Stimulated activated CD4-positive, alpha-beta T cell treated with anti-CD3 and anti-CD28 coated beads, Interleukin-4, amount 100 ng/mL, for 24 hours (primary cell): ENCODE results near the gene ANO3.

Source experiments
- DNase-seq: peaks from one replicate; pipeline ENCODE4 v3.0.0-alpha.2; 2020

Gene ANO3

DNA sequence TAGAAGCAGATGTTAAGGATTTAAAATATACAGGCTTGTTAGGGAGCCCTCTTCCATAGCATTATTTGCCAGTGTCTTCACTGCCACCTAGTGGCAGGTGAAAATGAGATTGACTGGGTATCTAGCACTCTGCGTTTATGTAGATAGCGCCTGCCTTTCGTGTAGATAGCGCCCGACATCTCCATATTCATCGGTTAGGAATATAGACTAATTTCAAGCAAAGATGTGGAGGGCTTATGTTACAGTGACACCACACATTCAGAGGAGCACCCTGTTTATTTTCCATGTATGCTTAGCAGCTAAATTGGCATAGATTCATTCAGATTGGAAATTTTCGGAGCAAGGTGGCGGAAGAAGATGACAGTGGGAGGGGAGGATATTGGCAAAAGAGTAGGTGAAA lies 318.0 kb downstream of the ANO3 start:
- peak; percentile 4 for DNase-seq

- DNase-seq, result no peak
Measured at GRCh38 chr11:26651916-26652315, 320.0 kb downstream of the ANO3 start.

- no peak for DNase-seq
Measured at GRCh38 chr11:26655287-26655686, 323.4 kb downstream of the ANO3 start.

GRCh38 chr11:26662916-26663315 lies 331.0 kb downstream of the ANO3 start:
- DNase-seq, result no peak

- no peak for DNase-seq
Measured at GRCh38 chr11:26665036-26665435, 333.1 kb downstream of the ANO3 start.

GRCh38 chr11:26665946-26666345 lies 334.0 kb downstream of the ANO3 start:
- no peak for DNase-seq

- DNase-seq, result no peak
Measured at GRCh38 chr11:26675233-26675928, 343.5 kb downstream of the ANO3 start.

GRCh38 chr11:26676641-26677040 lies 344.7 kb downstream of the ANO3 start:
- no peak for DNase-seq

DNA sequence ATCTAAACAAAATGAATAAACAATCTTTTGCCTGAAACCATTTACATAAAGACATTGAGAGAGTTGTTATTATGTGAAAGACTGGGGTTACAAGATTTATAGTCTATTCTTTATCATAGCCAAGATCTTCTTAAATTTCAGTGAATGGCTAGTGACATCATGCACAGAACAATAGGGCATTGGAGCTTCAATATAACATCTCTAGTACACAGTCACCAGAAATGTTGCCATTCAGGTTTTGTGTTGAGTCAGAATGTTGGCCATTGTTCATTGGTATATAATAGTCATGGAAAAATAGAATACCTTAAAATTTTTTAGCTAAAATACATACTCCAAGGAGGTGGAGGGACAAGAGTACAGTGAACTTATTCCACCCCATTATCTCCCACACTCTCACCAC lies 345.6 kb downstream of the ANO3 start:
- no peak for DNase-seq

- DNase-seq, result no peak
Measured at GRCh38 chr11:26687351-26687750, 355.4 kb downstream of the ANO3 start.

DNA sequence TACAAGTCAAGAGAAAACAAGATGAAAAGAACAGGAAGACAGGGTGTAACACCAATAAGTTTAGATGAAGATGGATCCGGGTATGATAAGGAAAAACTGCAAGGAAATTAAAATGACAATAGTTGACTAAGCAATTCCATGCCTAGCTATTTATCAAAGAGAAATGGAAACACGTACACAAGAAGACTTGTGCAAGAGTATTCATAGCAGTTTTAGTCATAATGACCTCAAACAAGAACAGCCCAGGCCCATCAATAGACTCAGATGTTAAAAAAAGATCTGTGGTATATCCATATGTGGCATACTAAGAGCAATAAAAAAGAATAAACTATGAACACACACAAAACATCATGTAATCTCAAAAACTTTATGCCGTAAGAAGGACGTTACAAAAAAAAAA lies 356.8 kb downstream of the ANO3 start:
- no peak for DNase-seq

DNA sequence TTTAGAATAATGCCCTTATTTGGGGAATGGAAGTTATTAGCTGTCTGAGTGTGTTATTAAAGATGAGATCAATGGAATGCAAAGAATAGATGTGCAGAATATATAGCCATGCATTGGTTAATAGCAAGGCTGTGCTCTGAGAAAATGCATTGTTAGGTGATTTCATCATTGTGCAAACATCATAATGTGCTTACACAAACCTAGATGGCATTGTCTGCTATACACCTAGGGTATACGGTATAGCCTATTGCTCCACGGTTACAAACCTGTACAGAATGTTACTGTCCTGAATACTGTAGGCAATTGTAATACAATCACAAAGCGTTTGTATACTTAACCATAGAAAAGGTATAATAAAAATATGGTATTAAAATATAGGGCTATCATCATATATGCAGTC lies 364.4 kb downstream of the ANO3 start:
- no peak for DNase-seq

GRCh38 chr11:26698224-26698623 lies 366.3 kb downstream of the ANO3 start:
- no peak for DNase-seq

DNA sequence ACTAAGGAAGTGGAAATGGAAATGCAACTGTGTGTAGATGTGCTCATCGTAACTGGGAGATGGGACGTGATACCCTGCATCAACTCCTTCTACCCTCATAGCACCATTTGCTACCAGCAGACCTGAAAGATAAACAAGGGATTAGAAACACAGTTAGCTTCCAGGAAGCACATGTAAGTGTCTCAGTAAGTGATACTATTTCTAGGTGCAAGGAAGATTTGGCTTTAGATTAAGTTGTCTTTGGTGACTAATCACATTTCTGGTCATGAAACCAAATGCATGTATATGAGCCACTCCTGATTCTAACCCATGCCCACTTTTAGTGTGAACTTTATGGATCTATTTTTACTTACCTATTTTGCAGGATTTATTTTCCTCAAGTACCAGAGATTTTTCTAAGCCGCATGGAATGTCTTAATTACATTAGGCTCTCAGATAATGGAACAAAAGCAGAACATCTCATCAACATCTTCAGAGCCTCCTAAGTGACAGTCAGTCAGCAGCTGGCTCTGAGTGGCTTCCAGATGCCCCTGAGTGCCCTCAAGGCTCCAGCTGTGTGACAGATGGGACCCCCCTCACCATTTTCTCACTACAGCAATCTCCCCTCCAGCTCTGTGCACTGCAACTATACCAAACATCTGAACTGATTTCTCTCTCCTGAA lies 368.8 kb downstream of the ANO3 start:
- no peak for DNase-seq

DNA sequence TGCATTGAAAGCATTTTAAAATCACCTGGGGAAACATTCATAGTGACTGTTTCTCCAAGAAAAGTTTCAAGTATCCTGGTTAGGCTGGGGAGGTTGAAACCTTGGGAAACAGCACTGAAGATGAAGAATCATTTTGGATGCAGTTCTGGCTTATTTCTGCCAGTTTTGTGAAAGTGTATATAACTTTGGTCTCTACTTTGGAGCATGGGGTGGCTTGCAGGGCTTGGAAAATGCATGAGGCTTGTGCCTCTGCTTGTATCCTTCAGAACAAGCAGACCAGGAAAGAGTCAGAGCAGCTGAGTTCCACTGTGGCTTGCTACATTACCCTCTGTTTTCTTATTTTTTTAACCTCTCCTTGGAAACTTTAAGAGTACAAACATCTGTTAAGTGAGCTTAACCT lies 370.5 kb downstream of the ANO3 start:
- DNase-seq, result no peak

- DNase-seq, result no peak
Measured at GRCh38 chr11:26703411-26704191, 371.7 kb downstream of the ANO3 start.

GRCh38 chr11:26704249-26704648 lies 372.3 kb downstream of the ANO3 start:
- no peak for DNase-seq

DNA sequence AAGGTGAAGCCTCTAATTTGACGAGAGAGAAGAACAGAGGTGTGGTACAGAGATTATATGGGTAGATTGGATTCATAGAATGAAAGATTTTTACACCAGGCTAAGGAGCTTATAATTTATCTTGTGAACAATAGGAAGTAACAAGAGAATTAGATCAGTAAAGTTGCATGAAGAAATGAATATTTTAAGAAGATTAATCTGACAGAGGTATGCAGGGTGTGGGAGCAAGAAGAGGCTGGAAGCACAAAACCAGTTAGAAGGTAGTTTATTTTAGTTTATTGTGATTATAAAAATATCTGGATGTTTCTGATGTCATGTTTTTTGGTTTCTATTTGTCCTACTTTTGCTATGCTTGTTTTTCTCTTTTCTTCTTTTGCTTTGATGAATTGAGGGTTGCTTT lies 374.3 kb downstream of the ANO3 start:
- no peak for DNase-seq

- no peak for DNase-seq
Measured at GRCh38 chr11:26708736-26709456, 377.0 kb downstream of the ANO3 start.

DNA sequence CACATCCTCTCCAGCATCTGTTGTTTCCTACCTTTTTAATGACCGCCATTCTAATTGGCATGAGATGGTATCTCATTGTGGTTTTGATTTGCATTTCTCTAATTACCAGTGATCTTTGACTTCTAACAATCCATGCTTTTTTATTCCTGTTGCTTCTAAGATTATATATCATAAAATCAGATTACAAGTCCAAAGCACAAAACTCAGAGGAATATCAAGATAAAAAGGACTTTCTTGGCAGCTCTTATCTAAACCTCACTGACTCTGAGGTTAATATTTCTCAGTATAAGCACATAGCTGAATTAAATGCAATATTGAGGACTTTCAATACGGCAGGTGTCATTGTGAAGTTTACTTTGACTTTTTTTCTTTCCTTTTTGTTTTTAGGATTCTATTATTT lies 378.6 kb downstream of the ANO3 start:
- DNase-seq, result no peak

DNA sequence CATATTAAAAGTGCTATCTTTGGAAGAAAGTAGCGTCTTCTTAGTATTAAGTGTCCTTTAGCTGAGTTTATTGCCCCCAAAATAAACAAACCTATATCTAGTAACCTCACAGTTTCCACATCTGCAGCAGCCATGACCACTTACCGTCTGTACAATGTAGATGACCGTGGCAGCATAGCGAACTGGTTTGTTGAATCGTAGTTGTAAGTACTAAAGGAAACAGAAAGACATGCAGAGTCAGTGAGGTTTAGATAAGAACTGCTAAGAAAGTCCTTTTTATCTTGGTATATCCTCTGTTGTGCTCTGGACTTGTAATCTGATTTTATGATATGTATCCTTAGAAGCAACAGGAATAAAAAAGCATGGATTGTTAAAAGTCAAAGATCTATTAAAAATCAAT lies 380.6 kb downstream of the ANO3 start:
- no peak for DNase-seq
